Measurements from ENCODE around the gene CARS1. TPM values are rescaled to one million over a fixed set of nuclear protein-coding genes. Genes with fewer than 3 reads are reported as not detected.

The CARS1 gene
- polyA plus RNA-seq, 2 donors = 22.8 to 29.0 TPM

- H3K27me3 ChIP-seq (ENCODE audit: control insufficient read depth in 1 of 2, insufficient read depth in 2 of 2, low read length in 2 of 2) = no peaks in the 10 kb centered on the region
- peaks cover 0 to 3% of the 10 kb centered on the region in 2 donors for H3K4me1 ChIP-seq (ENCODE audit: control insufficient read depth in 2 of 2, insufficient read depth in 2 of 2, low read length in 1 of 2)
- no peak overlapping the region for H3K27ac ChIP-seq (ENCODE audit: low read depth in 2 of 2, low read length in 1 of 2)
- no peak overlapping the region for H3K4me3 ChIP-seq (ENCODE audit: low read depth in 1 of 2, low read length in 2 of 2)
- WGBS, 2 donors = 79 to 90% methylated on average over 9 of the region's 9 CpGs
- peaks cover 13 to 42% of the 10 kb centered on the region in 2 donors for H3K36me3 ChIP-seq (ENCODE audit: control insufficient read depth in 2 of 2, insufficient read depth in 2 of 2, low read length in 1 of 2)
- no peaks in the 10 kb centered on the region for H3K9me3 ChIP-seq (ENCODE audit: control insufficient read depth in 2 of 2, insufficient read depth in 1 of 2, low read depth in 1 of 2, low read length in 1 of 2)
Observed at GRCh38 chr11:3028813-3029212, 28.4 kb downstream of the CARS1 start.

- Histone ChIP-seq H3K27ac (ENCODE audit: low read depth in 2 of 2, low read length in 1 of 2) (no peak overlapping the region), H3K4me1 (ENCODE audit: control insufficient read depth in 2 of 2, insufficient read depth in 2 of 2, low read length in 1 of 2) (peaks cover 0 to 6% of the 10 kb centered on the region in 2 donors), H3K9me3 (ENCODE audit: control insufficient read depth in 2 of 2, insufficient read depth in 1 of 2, low read depth in 1 of 2, low read length in 1 of 2) (no peaks in the 10 kb centered on the region), H3K36me3 (ENCODE audit: control insufficient read depth in 2 of 2, insufficient read depth in 2 of 2, low read length in 1 of 2) (peaks cover 13 to 36% of the 10 kb centered on the region in 2 donors), H3K4me3 (ENCODE audit: low read depth in 1 of 2, low read length in 2 of 2) (no peak overlapping the region), H3K27me3 (ENCODE audit: control insufficient read depth in 1 of 2, insufficient read depth in 2 of 2, low read length in 2 of 2) (no peaks in the 10 kb centered on the region)
- WGBS, 2 donors = 94 to 95% methylated on average over 8 of the region's 8 CpGs
Observed at GRCh38 chr11:3026803-3027202, 30.4 kb downstream of the CARS1 start.

DNA sequence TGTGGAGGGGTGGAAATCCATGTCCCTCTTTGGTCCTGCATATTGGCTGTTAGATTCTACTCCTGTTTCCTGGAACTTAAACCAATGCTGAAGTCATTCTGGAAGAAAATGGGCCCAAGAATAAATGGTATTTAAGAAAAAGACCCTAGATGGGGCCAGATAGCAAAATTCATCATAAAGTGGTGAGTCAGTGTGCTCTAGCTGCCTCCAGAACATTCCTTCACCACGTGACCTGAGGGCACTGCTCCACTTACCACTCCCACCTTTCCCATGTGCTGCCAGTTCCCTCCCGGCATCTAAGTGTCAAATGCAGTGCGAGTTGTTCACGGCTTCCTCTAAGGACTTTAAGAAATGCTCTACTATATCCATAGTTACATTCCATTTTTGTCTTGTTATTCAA lies 34.2 kb downstream of the CARS1 start:
- no peak overlapping the region for H3K27ac ChIP-seq (ENCODE audit: low read depth in 2 of 2, low read length in 1 of 2)
- no peaks in the 10 kb centered on the region for H3K27me3 ChIP-seq (ENCODE audit: control insufficient read depth in 1 of 2, insufficient read depth in 2 of 2, low read length in 2 of 2)
- 64 to 72% methylated on average over 4 of the region's 4 CpGs for WGBS, 2 donors
- no peaks in the 10 kb centered on the region for H3K9me3 ChIP-seq (ENCODE audit: control insufficient read depth in 2 of 2, insufficient read depth in 1 of 2, low read depth in 1 of 2, low read length in 1 of 2)
- H3K36me3 ChIP-seq (ENCODE audit: control insufficient read depth in 2 of 2, insufficient read depth in 2 of 2, low read length in 1 of 2) = peaks cover 15 to 37% of the 10 kb centered on the region in 2 donors
- peaks cover 0 to 3% of the 10 kb centered on the region in 2 donors for H3K4me1 ChIP-seq (ENCODE audit: control insufficient read depth in 2 of 2, insufficient read depth in 2 of 2, low read length in 1 of 2)
- no peak overlapping the region for H3K4me3 ChIP-seq (ENCODE audit: low read depth in 1 of 2, low read length in 2 of 2)

DNA sequence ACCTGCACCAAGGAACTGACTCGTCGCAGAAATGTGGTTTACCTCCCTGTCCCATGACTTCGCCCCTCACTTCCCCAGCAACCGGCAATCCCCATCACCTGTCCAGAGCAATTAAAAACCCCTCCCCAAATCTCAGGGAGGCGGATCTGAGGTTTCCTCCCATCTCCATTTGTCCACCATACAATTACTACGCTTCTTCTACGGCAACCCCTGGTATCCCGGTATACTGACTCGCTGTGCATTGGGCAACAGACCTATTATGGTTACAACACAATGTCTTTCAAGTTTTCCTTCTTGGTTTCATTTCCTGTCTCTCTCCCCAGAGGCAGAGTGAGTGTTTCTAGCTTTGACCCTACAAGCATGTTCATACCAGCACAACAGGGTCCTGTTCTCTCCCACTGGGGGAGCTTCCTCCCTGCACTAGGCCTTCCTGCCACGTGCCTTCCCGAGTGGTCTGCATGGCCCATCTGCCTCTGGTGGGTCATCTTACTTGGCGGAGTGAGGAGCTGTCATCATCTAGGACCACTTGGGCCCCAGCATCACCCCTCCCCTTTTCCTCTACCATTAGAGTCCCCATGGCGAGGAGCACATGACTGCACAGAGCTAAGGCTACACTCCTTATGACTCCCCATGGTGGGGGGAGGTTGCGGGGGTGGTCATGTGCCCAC lies 34.8 kb downstream of the CARS1 start:
- no peak overlapping the region for H3K27ac ChIP-seq (ENCODE audit: low read depth in 2 of 2, low read length in 1 of 2)
- 75 to 85% methylated on average over 14 of the region's 14 CpGs for WGBS, 2 donors
- no peaks in the 10 kb centered on the region for H3K27me3 ChIP-seq (ENCODE audit: control insufficient read depth in 1 of 2, insufficient read depth in 2 of 2, low read length in 2 of 2)
- H3K36me3 ChIP-seq (ENCODE audit: control insufficient read depth in 2 of 2, insufficient read depth in 2 of 2, low read length in 1 of 2) = peaks cover 18 to 39% of the 10 kb centered on the region in 2 donors
- H3K4me1 ChIP-seq (ENCODE audit: control insufficient read depth in 2 of 2, insufficient read depth in 2 of 2, low read length in 1 of 2) = peaks cover 0 to 3% of the 10 kb centered on the region in 2 donors
- no peaks in the 10 kb centered on the region for H3K9me3 ChIP-seq (ENCODE audit: control insufficient read depth in 2 of 2, insufficient read depth in 1 of 2, low read depth in 1 of 2, low read length in 1 of 2)
- H3K4me3 ChIP-seq (ENCODE audit: low read depth in 1 of 2, low read length in 2 of 2) = no peak overlapping the region

- Histone ChIP-seq H3K4me3 (ENCODE audit: low read depth in 1 of 2, low read length in 2 of 2) (no peak overlapping the region), H3K36me3 (ENCODE audit: control insufficient read depth in 2 of 2, insufficient read depth in 2 of 2, low read length in 1 of 2) (peaks cover 22 to 33% of the 10 kb centered on the region in 2 donors), H3K27ac (ENCODE audit: low read depth in 2 of 2, low read length in 1 of 2) (no peak overlapping the region), H3K9me3 (ENCODE audit: control insufficient read depth in 2 of 2, insufficient read depth in 1 of 2, low read depth in 1 of 2, low read length in 1 of 2) (no peaks in the 10 kb centered on the region), H3K27me3 (ENCODE audit: control insufficient read depth in 1 of 2, insufficient read depth in 2 of 2, low read length in 2 of 2) (no peaks in the 10 kb centered on the region), H3K4me1 (ENCODE audit: control insufficient read depth in 2 of 2, insufficient read depth in 2 of 2, low read length in 1 of 2) (peaks cover 0 to 3% of the 10 kb centered on the region in 2 donors)
- WGBS, 2 donors = 31 to 38% methylated on average over 4 of the region's 4 CpGs
Observed at GRCh38 chr11:3021125-3021524, 36.1 kb downstream of the CARS1 start.

- H3K36me3 ChIP-seq (ENCODE audit: control insufficient read depth in 2 of 2, insufficient read depth in 2 of 2, low read length in 1 of 2) = peaks cover 19 to 40% of the 10 kb centered on the region in 2 donors
- no peak overlapping the region for H3K4me3 ChIP-seq (ENCODE audit: low read depth in 1 of 2, low read length in 2 of 2)
- peaks cover 0 to 3% of the 10 kb centered on the region in 2 donors for H3K4me1 ChIP-seq (ENCODE audit: control insufficient read depth in 2 of 2, insufficient read depth in 2 of 2, low read length in 1 of 2)
- H3K27me3 ChIP-seq (ENCODE audit: control insufficient read depth in 1 of 2, insufficient read depth in 2 of 2, low read length in 2 of 2) = no peaks in the 10 kb centered on the region
- no peak overlapping the region for H3K27ac ChIP-seq (ENCODE audit: low read depth in 2 of 2, low read length in 1 of 2)
- H3K9me3 ChIP-seq (ENCODE audit: control insufficient read depth in 2 of 2, insufficient read depth in 1 of 2, low read depth in 1 of 2, low read length in 1 of 2) = no peaks in the 10 kb centered on the region
- 90 to 95% methylated on average over 12 of the region's 12 CpGs for WGBS, 2 donors
Observed at GRCh38 chr11:3020011-3020410, 37.2 kb downstream of the CARS1 start.

- 77 to 80% methylated on average over 5 of the region's 5 CpGs for WGBS, 2 donors
- Histone ChIP-seq H3K27ac (ENCODE audit: low read depth in 2 of 2, low read length in 1 of 2) (no peak overlapping the region), H3K9me3 (ENCODE audit: control insufficient read depth in 2 of 2, insufficient read depth in 1 of 2, low read depth in 1 of 2, low read length in 1 of 2) (no peaks in the 10 kb centered on the region), H3K4me3 (ENCODE audit: low read depth in 1 of 2, low read length in 2 of 2) (no peak overlapping the region), H3K27me3 (ENCODE audit: control insufficient read depth in 1 of 2, insufficient read depth in 2 of 2, low read length in 2 of 2) (no peaks in the 10 kb centered on the region), H3K36me3 (ENCODE audit: control insufficient read depth in 2 of 2, insufficient read depth in 2 of 2, low read length in 1 of 2) (peaks cover 19 to 46% of the 10 kb centered on the region in 2 donors), H3K4me1 (ENCODE audit: control insufficient read depth in 2 of 2, insufficient read depth in 2 of 2, low read length in 1 of 2) (peaks cover 0 to 8% of the 10 kb centered on the region in 2 donors)
Observed at GRCh38 chr11:3018596-3018995, 38.6 kb downstream of the CARS1 start.

DNA sequence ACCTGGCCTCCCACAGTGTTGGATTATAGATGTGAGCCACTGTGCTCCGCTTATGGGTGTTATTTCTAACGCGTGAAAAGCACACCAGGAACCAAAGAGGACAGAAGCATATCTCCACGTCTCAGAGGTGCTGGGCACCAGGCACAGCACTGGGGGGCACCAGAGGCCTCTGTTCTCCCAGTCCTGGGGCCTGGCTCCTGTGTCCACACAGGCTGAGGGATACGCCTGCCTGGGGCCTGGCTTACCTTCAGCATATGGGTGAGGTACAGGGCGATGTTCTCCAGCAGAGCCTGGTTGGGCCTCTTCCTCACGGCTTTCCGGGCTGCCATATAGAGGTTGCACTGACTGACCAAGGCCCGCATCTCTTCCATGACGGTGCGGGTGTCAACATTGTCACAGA lies 40.4 kb downstream of the CARS1 start:
- H3K4me3 ChIP-seq (ENCODE audit: low read depth in 1 of 2, low read length in 2 of 2) = no peak overlapping the region
- peaks cover 0 to 4% of the 10 kb centered on the region in 2 donors for H3K4me1 ChIP-seq (ENCODE audit: control insufficient read depth in 2 of 2, insufficient read depth in 2 of 2, low read length in 1 of 2)
- no peaks in the 10 kb centered on the region for H3K9me3 ChIP-seq (ENCODE audit: control insufficient read depth in 2 of 2, insufficient read depth in 1 of 2, low read depth in 1 of 2, low read length in 1 of 2)
- no peaks in the 10 kb centered on the region for H3K27me3 ChIP-seq (ENCODE audit: control insufficient read depth in 1 of 2, insufficient read depth in 2 of 2, low read length in 2 of 2)
- peaks cover 21 to 53% of the 10 kb centered on the region in 2 donors for H3K36me3 ChIP-seq (ENCODE audit: control insufficient read depth in 2 of 2, insufficient read depth in 2 of 2, low read length in 1 of 2)
- WGBS, 2 donors = 93 to 94% methylated on average over 11 of the region's 11 CpGs
- H3K27ac ChIP-seq (ENCODE audit: low read depth in 2 of 2, low read length in 1 of 2) = no peak overlapping the region

DNA sequence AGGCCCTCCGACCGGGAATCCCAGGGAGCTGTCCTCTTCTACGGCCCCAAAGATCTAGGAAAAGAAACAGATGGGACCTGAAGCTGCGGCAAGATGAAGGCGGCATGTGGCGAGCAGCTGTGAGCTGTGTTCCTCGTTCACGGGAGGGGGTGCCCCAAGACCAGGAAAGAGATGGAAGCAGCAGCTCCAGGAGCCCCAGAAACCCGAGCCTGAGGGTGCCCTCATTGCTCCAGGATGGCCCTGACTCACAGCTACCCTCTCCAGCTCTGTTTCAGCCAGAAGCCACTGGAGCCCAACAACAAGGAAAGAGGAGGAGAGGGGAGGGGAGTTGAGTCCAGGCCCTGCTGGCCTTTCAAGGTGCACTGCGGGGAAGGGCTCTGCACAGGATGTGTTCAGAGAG lies 41.4 kb downstream of the CARS1 start:
- Histone ChIP-seq H3K36me3 (ENCODE audit: control insufficient read depth in 2 of 2, insufficient read depth in 2 of 2, low read length in 1 of 2) (peaks cover 28 to 58% of the 10 kb centered on the region in 2 donors), H3K27me3 (ENCODE audit: control insufficient read depth in 1 of 2, insufficient read depth in 2 of 2, low read length in 2 of 2) (no peaks in the 10 kb centered on the region), H3K27ac (ENCODE audit: low read depth in 2 of 2, low read length in 1 of 2) (no peak overlapping the region), H3K4me3 (ENCODE audit: low read depth in 1 of 2, low read length in 2 of 2) (no peak overlapping the region), H3K9me3 (ENCODE audit: control insufficient read depth in 2 of 2, insufficient read depth in 1 of 2, low read depth in 1 of 2, low read length in 1 of 2) (no peaks in the 10 kb centered on the region), H3K4me1 (ENCODE audit: control insufficient read depth in 2 of 2, insufficient read depth in 2 of 2, low read length in 1 of 2) (peaks cover 0 to 4% of the 10 kb centered on the region in 2 donors)
- WGBS, 2 donors = 87% methylated on average over 10 of the region's 10 CpGs

DNA sequence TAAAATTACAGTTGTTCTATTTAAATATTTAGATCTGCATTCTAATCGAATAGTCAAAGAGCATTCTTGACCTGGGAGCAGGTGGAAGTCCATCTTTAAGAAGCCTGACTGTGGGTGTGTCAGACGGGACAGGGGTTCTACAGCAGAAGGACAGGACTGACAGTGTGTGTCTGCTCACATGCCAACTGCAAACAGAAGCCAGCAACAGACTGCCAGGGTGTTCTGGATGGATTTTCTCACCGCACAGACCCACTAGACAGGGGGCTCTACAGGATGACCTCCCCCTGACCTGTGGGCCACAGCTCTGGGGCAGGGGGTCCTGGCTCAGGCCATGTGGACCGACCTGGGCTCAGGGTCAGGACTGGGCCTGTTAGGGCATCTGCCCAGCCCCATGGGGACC lies 42.3 kb downstream of the CARS1 start:
- peak overlapping the region in 1 of 2 donors; percentile 7 for H3K27ac ChIP-seq (ENCODE audit: low read depth in 2 of 2, low read length in 1 of 2)

More for the DNA sequence above, 42.3 kb downstream of the CARS1 start:
- 64 to 66% methylated on average over 4 of the region's 4 CpGs for WGBS, 2 donors
- Histone ChIP-seq H3K36me3 (ENCODE audit: control insufficient read depth in 2 of 2, insufficient read depth in 2 of 2, low read length in 1 of 2) (peaks cover 31 to 59% of the 10 kb centered on the region in 2 donors), H3K4me3 (ENCODE audit: low read depth in 1 of 2, low read length in 2 of 2) (no peak overlapping the region), H3K9me3 (ENCODE audit: control insufficient read depth in 2 of 2, insufficient read depth in 1 of 2, low read depth in 1 of 2, low read length in 1 of 2) (no peaks in the 10 kb centered on the region), H3K27me3 (ENCODE audit: control insufficient read depth in 1 of 2, insufficient read depth in 2 of 2, low read length in 2 of 2) (no peaks in the 10 kb centered on the region), H3K4me1 (ENCODE audit: control insufficient read depth in 2 of 2, insufficient read depth in 2 of 2, low read length in 1 of 2) (peaks cover 0 to 4% of the 10 kb centered on the region in 2 donors)
